GM15510 (cell line): Measurements from ENCODE around the gene GID4.

Experiments
- POLR2A ChIP-seq: IDR thresholded peaks from 3 replicates; pipeline ENCODE4 v1.6.1; 2011; ENCODE audit warnings: borderline replicate concordance; ENCODE audit not compliant: insufficient read length; ENCODE audit errors: extremely low read depth

Gene GID4

DNA sequence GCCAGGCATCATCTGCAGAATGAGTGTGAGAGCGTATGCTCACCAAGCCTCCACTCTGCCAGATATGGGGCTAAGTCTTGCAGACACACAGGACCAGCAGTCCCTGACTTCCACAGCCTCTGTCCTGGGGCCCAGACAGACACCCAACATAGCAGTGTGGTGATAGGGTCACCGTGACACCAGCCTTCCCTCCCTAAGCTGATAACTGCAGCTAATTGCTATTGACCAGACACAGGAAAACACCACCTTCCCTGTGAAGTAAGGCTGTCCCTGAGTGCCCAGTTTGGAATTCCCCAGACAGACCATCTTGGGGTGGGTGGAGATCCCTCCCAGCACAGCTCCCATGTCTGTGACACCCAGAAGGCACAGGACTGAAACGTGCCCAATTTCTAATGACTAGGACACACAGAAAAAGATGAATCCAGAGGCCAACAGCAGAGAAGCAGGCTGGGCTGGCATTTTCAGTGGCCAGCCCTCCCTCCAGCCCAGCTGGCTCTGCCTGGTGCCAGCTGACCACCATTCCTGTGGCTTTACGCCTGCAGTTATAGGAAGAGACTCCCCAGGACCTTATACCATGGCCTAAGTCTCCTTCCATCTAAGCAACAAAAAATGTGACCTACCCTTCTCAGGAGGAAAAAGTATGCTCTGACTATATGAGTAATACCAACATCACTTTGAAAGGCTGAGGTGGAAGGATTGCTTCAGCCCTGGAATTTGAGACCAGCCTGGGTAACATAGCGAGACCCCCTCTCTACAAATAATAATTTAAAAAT lies 30.5 kb upstream of the GID4 start:
- no peak for TF ChIP-seq POLR2A

DNA sequence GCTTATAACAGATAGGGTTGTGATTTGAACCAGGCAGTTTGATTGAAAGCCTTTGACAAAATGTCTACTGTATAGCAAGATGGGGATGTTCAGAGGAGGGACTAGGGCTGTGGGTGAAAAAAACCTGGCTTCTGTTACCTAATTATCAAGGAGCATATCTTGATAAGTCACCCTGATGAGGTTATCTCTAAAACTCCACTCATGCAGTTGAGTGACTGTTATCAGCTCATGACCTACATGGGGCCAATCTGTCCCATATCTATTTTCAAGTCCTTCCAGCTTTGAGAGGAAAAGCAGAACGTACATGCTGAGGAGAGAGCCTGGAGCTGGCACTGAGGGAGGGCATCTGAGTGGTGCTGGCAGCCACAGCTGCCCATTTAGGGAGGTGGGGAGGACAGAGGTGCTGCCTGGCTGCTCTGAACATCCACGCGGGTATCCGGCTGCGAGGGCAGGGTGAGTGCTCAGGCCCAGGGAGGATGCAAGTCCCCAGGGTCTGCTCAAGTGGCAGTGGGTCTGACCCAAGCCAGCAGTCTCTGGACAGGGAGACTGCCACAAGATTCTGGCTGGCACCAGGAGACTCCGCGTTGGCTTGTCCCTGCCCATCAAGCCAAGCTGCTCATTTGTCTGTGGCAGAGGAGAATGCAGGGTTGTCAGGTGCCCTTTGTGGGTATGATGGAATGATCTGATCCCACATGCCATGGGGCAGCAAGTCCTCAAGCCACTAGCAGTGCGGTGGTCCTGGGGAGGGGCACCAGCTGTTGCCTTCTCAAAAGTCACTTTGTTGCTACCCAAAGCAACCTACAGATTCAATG lies 29.4 kb upstream of the GID4 start:
- no peak for TF ChIP-seq POLR2A

DNA sequence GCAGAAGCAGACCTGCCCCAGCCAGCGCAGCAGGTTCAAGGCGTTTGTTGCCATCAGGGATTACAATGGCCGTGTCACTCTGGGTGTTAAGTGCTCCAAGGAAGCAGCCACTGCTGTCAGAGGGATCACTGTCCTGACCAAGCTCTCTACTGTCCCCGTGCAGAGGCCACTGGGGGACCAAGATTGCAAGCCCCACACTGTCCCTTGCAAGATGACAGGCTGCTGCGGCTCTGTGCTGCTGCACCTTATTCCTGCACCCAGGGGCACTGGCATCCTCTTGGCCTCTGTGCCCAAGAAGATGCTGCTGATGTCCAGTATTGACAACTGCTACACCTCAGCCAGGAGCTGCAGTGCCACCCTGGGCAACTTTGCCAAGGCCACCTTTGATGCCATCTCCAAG lies 27.9 kb upstream of the GID4 start:
- TF ChIP-seq POLR2A: no peak

GRCh38 chr17:18014006-18014405 lies 25.2 kb upstream of the GID4 start:
- no peak for TF ChIP-seq POLR2A

- TF ChIP-seq POLR2A: no peak
These were observed 23.6 kb upstream of the GID4 start for GRCh38 chr17:18015593-18015992.

DNA sequence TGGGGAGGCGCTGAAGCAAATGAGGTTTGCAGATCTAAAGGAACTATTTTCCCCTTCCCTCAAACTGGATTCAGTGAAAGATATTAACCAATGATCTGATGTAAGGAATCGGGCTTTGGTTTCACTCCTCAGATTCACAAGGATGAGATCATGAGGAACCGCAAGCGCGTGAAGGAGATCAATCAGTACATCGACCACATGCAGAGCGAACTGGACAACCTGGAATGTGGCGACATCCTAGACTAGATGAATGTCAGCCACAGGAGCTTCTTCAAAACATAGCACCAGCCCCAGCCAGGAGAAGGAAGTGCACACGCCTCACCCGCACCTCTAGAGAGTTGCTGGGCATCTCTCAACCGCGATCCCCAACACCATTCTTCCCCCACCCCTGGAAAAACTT lies 22.8 kb upstream of the GID4 start:
- no peak for TF ChIP-seq POLR2A

DNA sequence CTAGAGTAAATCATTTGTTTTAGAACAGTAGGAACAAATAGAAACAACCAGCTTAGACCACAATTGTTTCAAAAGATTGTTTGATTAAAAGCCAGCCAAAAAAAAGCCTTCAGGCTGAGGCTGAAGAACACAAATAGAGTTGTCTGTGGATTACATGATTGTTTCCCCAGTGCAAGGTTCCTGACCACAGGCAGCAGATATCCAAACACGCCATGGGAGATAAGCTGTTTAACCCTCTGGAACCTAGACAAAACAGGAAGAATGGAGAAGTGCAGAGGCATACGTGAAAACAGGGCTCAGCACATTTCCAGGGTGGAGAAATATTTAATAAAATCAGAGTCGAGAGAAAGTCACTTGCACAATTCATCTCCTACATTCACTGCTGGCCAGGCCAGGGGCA lies 21.2 kb upstream of the GID4 start:
- TF ChIP-seq POLR2A: no peak

DNA sequence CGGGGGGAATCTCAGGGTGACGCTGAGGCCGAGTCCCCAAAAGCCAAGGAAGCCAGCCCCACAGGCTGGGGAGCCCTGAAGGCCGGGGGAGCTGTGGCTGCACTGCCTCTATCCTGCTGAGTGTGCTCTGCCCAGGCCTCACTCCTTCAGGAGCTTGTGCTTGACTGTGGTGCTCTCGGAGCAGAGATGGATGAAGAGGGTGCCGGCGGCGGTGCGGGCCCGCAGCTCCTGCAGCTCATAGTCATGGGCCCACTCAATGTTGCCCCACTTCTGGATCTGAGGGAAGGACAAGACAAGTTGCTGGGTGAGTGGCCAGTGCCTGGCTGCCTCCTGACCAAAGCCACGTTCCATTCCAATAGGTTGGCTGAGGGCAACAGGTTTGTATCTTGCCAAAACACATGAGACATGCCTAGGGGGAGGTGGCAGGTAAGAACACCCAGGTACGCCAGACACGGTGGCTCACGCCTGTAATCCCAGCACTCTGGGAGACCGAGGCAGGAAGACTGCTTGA lies 20.7 kb upstream of the GID4 start:
- TF ChIP-seq POLR2A: no peak

DNA sequence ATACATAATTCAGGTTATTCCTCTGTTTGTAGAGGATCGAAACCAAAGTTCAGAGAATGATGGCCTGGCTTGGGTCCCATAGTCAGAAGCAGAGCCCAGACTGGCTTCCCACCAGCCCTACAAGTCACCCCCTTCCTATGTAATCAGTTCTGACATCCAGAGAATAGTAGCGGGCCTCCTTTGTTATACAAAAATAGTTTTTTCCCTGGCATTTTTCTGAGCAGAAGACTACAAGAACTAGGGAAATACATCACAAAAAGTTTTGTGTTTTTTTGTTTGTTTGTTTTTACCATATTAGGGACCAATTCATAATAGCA lies 19.4 kb upstream of the GID4 start:
- TF ChIP-seq POLR2A: no peak

DNA sequence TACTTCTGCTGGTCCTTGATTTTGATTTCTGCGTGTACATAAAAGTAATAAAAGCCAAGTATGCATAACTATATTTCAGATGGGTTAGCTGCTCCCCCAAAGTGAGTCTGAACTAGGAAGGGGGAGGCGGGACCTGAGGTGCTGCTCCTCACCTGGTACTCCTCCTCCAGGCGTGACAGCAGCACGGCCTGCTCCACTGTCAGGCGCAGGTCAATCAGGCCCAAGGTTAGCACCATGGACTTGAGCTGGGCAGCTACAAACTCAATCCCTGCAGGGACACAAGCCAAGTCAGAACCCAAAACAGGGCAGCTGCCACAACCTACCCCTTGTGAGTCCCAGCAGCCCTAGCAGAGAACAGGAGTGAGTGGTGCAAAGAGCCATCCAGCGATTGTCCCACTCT lies 18.2 kb upstream of the GID4 start:
- TF ChIP-seq POLR2A: no peak

DNA sequence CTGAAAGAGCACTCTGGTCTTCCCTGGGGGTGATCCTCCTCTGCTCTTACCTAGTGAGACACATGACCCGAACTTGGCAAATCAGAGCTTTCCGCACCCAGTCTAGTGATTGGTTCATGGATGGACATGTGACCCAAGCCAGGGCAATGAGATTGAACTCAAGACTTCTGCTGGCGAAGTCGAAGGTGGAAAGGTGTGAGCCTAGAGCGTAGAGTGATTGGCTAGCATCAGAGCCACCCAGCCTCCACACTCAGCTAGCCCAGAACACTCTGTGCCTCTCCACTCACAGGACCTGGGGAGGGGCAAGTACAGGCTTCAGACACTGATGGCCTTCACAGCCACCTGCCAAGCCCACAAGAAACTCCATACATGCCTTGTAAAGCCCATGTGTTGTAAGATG lies 17.8 kb upstream of the GID4 start:
- no peak for TF ChIP-seq POLR2A

DNA sequence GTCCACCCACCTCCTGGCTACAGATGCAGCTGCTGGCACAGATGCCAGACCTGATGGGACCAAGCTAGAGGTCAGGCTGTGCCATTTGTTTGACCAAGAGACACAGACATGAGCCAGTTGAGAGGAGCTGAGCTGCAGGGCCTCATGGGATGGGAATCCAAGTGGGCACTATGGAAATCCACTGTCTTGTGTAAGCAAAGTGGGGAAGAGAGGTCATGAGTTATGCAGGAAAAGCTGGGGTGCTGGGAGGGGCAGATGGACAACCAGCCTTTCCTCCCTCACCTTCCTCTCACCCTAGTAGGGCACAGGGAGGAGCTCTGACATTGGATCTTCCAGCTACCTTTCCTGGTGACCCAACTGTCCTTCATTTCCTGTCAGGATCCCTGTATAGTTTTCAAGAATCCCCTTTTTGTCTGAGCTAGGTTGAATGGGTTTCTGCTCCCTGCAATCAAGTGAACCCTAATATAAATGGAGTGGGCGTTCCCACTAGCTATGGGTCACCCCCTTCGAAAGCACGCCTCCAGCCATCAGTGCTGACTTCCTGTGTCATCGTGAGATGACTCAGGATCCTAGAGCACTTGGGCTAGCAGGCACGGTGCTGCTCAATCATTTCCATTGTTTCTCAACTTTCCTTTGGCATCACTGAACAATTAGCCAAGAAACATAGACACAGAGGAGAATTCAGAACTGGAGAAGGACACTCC lies 13.8 kb upstream of the GID4 start:
- no peak for TF ChIP-seq POLR2A

- no peak for TF ChIP-seq POLR2A
These were observed 13.0 kb upstream of the GID4 start for GRCh38 chr17:18025945-18026776.

GRCh38 chr17:18027280-18027679 lies 11.9 kb upstream of the GID4 start:
- no peak for TF ChIP-seq POLR2A
